Measurements from ENCODE around the gene ANKRD28. TPM values are rescaled to one million over a fixed set of nuclear protein-coding genes. Genes with fewer than 3 reads are reported as not detected.

Gene ANKRD28
- total and polyA plus RNA-seq, 2 experiments from 2014 or later: 15.2 to 61.3 TPM

DNA sequence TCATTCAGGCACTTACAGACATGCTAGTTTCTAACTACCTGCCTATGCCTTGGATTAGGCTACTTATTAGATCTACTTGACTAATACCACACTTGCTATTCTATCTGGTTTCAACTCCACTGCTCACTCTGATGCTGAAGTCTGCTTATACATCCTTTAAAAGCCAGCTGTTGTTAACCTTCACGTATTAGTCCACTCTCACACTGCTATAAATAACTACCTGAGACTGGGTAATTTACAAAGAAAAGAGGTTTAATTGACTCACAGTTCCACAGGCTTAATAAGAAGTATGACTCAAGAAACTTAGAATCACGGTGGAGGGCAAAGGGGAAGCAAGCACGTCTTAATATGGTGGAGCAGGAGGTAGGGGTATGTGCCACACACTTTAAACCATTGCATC is 47.7 kb upstream of the ANKRD28 start:
- ATAC-seq: no peak
- Histone ChIP-seq H3K9me2 (ENCODE audit: insufficient read depth) (no peaks in the 10 kb centered on the region), H3K4me2 (no peak overlapping the region), H3K4me3 (no peak overlapping the region), H2AFZ (no peak overlapping the region), H3K79me2 (replicated peaks; ENCODE audit: insufficient read depth) (peaks cover 99% of the 10 kb centered on the region), H3K4me1 (ENCODE audit: insufficient read depth) (no peaks in the 10 kb centered on the region), H4K20me1 (replicated peaks; ENCODE audit: insufficient read depth) (peaks cover 40% of the 10 kb centered on the region), H3F3A (replicated peaks; ENCODE audit: low read depth) (no peaks in the 10 kb centered on the region), H3K36me3 (ENCODE audit: insufficient read depth) (no peaks in the 10 kb centered on the region), H3K27me3 (ENCODE audit: insufficient read depth) (no peaks in the 10 kb centered on the region), H3K27ac (ENCODE audit: low read depth) (no peak overlapping the region)
- Mint-ChIP-seq H3K4me1 (peaks cover 15% of the 10 kb centered on the region; the same call in 2 of the 3 replicates), H3K27me3 (ENCODE audit: insufficient read depth, low read depth, poor library complexity) (peaks cover 5% of the 10 kb centered on the region), H3K4me3 (no peak overlapping the region), H3K9me3 (peaks cover 8% of the 10 kb centered on the region; the same call in 2 of the 3 replicates), H3K36me3 (ENCODE audit: low read depth) (peaks cover 13% of the 10 kb centered on the region), H3K27ac (peak overlapping the region; percentile 38; the same call in 1 of the 2 replicates)
- no peak for TF ChIP-seq EZH2phosphoT487 (IDR thresholded peaks at IDR 0.05; ENCODE audit: unreplicated experiment)
- no peak for TF ChIP-seq STAT1 (IDR thresholded peaks at IDR 0.05; ENCODE audit: unreplicated experiment)
- no peak for TF ChIP-seq NANOG (IDR thresholded peaks at IDR 0.05; ENCODE audit: borderline replicate concordance)
- TF ChIP-seq, protein P1, sequence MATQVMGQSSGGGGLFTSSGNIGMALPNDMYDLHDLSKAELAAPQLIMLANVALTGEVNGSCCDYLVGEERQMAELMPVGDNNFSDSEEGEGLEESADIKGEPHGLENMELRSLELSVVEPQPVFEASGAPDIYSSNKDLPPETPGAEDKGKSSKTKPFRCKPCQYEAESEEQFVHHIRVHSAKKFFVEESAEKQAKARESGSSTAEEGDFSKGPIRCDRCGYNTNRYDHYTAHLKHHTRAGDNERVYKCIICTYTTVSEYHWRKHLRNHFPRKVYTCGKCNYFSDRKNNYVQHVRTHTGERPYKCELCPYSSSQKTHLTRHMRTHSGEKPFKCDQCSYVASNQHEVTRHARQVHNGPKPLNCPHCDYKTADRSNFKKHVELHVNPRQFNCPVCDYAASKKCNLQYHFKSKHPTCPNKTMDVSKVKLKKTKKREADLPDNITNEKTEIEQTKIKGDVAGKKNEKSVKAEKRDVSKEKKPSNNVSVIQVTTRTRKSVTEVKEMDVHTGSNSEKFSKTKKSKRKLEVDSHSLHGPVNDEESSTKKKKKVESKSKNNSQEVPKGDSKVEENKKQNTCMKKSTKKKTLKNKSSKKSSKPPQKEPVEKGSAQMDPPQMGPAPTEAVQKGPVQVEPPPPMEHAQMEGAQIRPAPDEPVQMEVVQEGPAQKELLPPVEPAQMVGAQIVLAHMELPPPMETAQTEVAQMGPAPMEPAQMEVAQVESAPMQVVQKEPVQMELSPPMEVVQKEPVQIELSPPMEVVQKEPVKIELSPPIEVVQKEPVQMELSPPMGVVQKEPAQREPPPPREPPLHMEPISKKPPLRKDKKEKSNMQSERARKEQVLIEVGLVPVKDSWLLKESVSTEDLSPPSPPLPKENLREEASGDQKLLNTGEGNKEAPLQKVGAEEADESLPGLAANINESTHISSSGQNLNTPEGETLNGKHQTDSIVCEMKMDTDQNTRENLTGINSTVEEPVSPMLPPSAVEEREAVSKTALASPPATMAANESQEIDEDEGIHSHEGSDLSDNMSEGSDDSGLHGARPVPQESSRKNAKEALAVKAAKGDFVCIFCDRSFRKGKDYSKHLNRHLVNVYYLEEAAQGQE (IDR thresholded peaks at IDR 0.05; ENCODE audit: unreplicated experiment): no peak
- no peak for DNase-seq (ENCODE audit: low spot score)

DNA sequence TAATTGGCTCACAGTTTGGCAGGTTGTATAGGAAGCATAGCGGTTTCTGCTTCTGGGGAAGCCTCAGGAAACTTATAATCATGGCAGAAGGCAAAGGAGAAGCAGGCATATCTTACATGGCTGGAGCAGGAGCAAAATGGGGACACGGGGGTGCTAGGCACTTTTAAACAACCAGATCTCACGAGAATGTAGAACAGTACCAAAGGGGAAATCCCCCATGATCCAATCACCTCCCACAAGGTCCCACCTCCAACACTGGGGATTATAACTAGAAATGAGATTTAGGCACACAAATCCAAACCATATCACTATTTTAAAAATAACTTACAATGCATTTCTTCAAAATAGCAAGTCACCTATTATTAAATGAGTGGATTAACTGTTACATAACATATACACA is 47.1 kb upstream of the ANKRD28 start:
- H3K79me2 ChIP-seq (replicated peaks; ENCODE audit: insufficient read depth): peaks cover 100% of the 10 kb centered on the region
- no peaks in the 10 kb centered on the region for H3K9me2 ChIP-seq (ENCODE audit: insufficient read depth)
- H3K4me3 ChIP-seq: no peak overlapping the region
- peaks cover 40% of the 10 kb centered on the region for H4K20me1 ChIP-seq (replicated peaks; ENCODE audit: insufficient read depth)
- H3K27me3 ChIP-seq (ENCODE audit: insufficient read depth): no peaks in the 10 kb centered on the region
- H3K9me3 Mint-ChIP-seq: peaks cover 10% of the 10 kb centered on the region; the same call in 2 of the 3 replicates
- H3K27ac Mint-ChIP-seq: no peak overlapping the region
- H3K4me3 Mint-ChIP-seq: no peak overlapping the region
- no peaks in the 10 kb centered on the region for H3K4me1 ChIP-seq (ENCODE audit: insufficient read depth)
- DNase-seq (ENCODE audit: low spot score) (no peak), ATAC-seq (no peak)
- no peak overlapping the region for H2AFZ ChIP-seq
- no peak overlapping the region for H3K27ac ChIP-seq (ENCODE audit: low read depth)
- peaks cover 5% of the 10 kb centered on the region for H3K27me3 Mint-ChIP-seq (ENCODE audit: insufficient read depth, low read depth, poor library complexity)
- H3K4me2 ChIP-seq: no peak overlapping the region
- H3K36me3 Mint-ChIP-seq (ENCODE audit: low read depth): peaks cover 17% of the 10 kb centered on the region
- peaks cover 15% of the 10 kb centered on the region; the same call in 2 of the 3 replicates for H3K4me1 Mint-ChIP-seq
- H3F3A ChIP-seq (replicated peaks; ENCODE audit: low read depth): no peaks in the 10 kb centered on the region
- no peaks in the 10 kb centered on the region for H3K36me3 ChIP-seq (ENCODE audit: insufficient read depth)
- TF ChIP-seq, protein P2, sequence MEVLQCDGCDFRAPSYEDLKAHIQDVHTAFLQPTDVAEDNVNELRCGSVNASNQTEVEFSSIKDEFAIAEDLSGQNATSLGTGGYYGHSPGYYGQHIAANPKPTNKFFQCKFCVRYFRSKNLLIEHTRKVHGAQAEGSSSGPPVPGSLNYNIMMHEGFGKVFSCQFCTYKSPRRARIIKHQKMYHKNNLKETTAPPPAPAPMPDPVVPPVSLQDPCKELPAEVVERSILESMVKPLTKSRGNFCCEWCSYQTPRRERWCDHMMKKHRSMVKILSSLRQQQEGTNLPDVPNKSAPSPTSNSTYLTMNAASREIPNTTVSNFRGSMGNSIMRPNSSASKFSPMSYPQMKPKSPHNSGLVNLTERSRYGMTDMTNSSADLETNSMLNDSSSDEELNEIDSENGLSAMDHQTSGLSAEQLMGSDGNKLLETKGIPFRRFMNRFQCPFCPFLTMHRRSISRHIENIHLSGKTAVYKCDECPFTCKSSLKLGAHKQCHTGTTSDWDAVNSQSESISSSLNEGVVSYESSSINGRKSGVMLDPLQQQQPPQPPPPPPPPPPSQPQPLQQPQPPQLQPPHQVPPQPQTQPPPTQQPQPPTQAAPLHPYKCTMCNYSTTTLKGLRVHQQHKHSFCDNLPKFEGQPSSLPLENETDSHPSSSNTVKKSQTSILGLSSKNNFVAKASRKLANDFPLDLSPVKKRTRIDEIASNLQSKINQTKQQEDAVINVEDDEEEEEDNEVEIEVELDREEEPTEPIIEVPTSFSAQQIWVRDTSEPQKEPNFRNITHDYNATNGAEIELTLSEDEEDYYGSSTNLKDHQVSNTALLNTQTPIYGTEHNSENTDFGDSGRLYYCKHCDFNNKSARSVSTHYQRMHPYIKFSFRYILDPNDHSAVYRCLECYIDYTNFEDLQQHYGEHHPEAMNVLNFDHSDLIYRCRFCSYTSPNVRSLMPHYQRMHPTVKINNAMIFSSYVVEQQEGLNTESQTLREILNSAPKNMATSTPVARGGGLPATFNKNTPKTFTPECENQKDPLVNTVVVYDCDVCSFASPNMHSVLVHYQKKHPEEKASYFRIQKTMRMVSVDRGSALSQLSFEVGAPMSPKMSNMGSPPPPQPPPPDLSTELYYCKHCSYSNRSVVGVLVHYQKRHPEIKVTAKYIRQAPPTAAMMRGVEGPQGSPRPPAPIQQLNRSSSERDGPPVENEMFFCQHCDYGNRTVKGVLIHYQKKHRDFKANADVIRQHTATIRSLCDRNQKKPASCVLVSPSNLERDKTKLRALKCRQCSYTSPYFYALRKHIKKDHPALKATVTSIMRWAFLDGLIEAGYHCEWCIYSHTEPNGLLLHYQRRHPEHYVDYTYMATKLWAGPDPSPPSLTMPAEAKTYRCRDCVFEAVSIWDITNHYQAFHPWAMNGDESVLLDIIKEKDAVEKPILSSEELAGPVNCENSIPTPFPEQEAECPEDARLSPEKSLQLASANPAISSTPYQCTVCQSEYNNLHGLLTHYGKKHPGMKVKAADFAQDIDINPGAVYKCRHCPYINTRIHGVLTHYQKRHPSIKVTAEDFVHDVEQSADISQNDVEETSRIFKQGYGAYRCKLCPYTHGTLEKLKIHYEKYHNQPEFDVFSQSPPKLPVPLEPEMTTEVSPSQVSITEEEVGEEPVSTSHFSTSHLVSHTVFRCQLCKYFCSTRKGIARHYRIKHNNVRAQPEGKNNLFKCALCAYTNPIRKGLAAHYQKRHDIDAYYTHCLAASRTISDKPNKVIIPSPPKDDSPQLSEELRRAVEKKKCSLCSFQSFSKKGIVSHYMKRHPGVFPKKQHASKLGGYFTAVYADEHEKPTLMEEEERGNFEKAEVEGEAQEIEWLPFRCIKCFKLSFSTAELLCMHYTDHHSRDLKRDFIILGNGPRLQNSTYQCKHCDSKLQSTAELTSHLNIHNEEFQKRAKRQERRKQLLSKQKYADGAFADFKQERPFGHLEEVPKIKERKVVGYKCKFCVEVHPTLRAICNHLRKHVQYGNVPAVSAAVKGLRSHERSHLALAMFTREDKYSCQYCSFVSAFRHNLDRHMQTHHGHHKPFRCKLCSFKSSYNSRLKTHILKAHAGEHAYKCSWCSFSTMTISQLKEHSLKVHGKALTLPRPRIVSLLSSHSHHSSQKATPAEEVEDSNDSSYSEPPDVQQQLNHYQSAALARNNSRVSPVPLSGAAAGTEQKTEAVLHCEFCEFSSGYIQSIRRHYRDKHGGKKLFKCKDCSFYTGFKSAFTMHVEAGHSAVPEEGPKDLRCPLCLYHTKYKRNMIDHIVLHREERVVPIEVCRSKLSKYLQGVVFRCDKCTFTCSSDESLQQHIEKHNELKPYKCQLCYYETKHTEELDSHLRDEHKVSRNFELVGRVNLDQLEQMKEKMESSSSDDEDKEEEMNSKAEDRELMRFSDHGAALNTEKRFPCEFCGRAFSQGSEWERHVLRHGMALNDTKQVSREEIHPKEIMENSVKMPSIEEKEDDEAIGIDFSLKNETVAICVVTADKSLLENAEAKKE (CRISPR knock-in tag; IDR thresholded peaks at IDR 0.05): no peak
- TF ChIP-seq, protein P3, sequence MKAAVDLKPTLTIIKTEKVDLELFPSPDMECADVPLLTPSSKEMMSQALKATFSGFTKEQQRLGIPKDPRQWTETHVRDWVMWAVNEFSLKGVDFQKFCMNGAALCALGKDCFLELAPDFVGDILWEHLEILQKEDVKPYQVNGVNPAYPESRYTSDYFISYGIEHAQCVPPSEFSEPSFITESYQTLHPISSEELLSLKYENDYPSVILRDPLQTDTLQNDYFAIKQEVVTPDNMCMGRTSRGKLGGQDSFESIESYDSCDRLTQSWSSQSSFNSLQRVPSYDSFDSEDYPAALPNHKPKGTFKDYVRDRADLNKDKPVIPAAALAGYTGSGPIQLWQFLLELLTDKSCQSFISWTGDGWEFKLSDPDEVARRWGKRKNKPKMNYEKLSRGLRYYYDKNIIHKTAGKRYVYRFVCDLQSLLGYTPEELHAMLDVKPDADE (IDR thresholded peaks at IDR 0.05): no peak
- TF ChIP-seq, protein P1 (IDR thresholded peaks at IDR 0.05; ENCODE audit: unreplicated experiment): no peak
- TF ChIP-seq CREB1 (CRISPR knock-in tag; IDR thresholded peaks at IDR 0.05; ENCODE audit: low read depth): no peak
